Naive thymus-derived CD4-positive, alpha-beta T cell (primary cell): ENCODE data around the gene MNX1. TPM values are rescaled to one million over a fixed set of nuclear protein-coding genes. Genes with fewer than 3 reads are reported as not detected.

Source experiments
- ATAC-seq: fragments of 150-1000 bp; cut with Tn5 transposase; 2 replicates; pipeline ENCODE4 v1.10.0; 2021; ENCODE audit warnings: mild to moderate bottlenecking, moderate library complexity
- CTCF ChIA-PET: fragments of 350-600 bp; sonication (Branson Sonifier 250); formaldehyde crosslinking; loops from one replicate; lab custom pipeline; 2021; ENCODE audit warnings: antibody characterized with exemption; lab: Charles Lee
- POLR2A ChIA-PET: fragments of 350-600 bp; sonication (Branson Sonifier 250); formaldehyde crosslinking; loops from one replicate; lab custom pipeline; 2021; ENCODE audit warnings: antibody characterized with exemption, inconsistent platforms; lab: Charles Lee
- DNase-seq, 9 donors: peaks; one replicate each; pipeline versions ENCODE4 v3.0.0 to v3.0.0-alpha.2; 2020 to 2022; ENCODE audit warnings: mixed read lengths in 1 of 9
- H3K27ac ChIP-seq: one replicate; pipeline ENCODE4 v1.7.0; 2013; ENCODE audit warnings: mild to moderate bottlenecking, low read depth, low read length, moderate library complexity
- H3K27me3 ChIP-seq, 2 donors: one replicate each; pipeline ENCODE4 v1.7.0; 2013; ENCODE audit warnings: low read length in 2 of 2, mild to moderate bottlenecking in 2 of 2, moderate library complexity in 2 of 2; ENCODE audit not compliant: control insufficient read depth in 2 of 2, insufficient read depth in 2 of 2
- H3K36me3 ChIP-seq, 3 experiments: 1 replicate in 2 of 3; 2 replicates in 1 of 3; pipeline ENCODE4 v1.7.0; 2013; ENCODE audit warnings: low read length in 3 of 3, mild to moderate bottlenecking in 3 of 3, moderate library complexity in 1 of 3; ENCODE audit not compliant: insufficient read depth in 3 of 3, control insufficient read depth in 2 of 3
- H3K4me1 ChIP-seq, 2 donors: one replicate each; pipeline ENCODE4 v1.7.0; 2013; ENCODE audit warnings: low read length in 2 of 2, mild to moderate bottlenecking in 2 of 2, moderate library complexity in 1 of 2; ENCODE audit not compliant: control insufficient read depth in 2 of 2, insufficient read depth in 2 of 2
- H3K4me3 ChIP-seq: 2 replicates; pipeline ENCODE4 v1.7.0; 2013; ENCODE audit warnings: mild to moderate bottlenecking, low read length
- H3K9me3 ChIP-seq, 3 experiments: 1 replicate in 2 of 3; 2 replicates in 1 of 3; pipeline ENCODE4 v1.7.0; 2013; ENCODE audit warnings: low read length in 3 of 3; ENCODE audit not compliant: control insufficient read depth in 2 of 3
- H3K27ac Mint-ChIP-seq, 9 donors: one replicate each; pipeline ENCODE4 v1.8.0; 2020 to 2022; ENCODE audit warnings: mixed read lengths in 9 of 9, mild to moderate bottlenecking in 8 of 9, moderate library complexity in 5 of 9, inconsistent platforms in 2 of 9
- H3K27me3 Mint-ChIP-seq, 5 donors: one replicate each; pipeline ENCODE4 v1.8.0; 2021 to 2022; ENCODE audit warnings: mixed read lengths in 5 of 5, mild to moderate bottlenecking in 1 of 5
- H3K36me3 Mint-ChIP-seq, 5 donors: one replicate each; pipeline ENCODE4 v1.8.0; 2020 to 2022; ENCODE audit warnings: mixed read lengths in 5 of 5, mild to moderate bottlenecking in 3 of 5, inconsistent platforms in 1 of 5
- H3K4me1 Mint-ChIP-seq, 7 donors: one replicate each; pipeline ENCODE4 v1.8.0; 2020 to 2022; ENCODE audit warnings: mixed read lengths in 7 of 7, mild to moderate bottlenecking in 3 of 7, inconsistent platforms in 1 of 7
- H3K4me3 Mint-ChIP-seq, 10 donors: one replicate each; pipeline ENCODE4 v1.8.0; 2020 to 2022; ENCODE audit warnings: mild to moderate bottlenecking in 10 of 10, mixed read lengths in 10 of 10, moderate library complexity in 6 of 10, inconsistent platforms in 2 of 10
- H3K9me3 Mint-ChIP-seq, 11 donors: one replicate each; pipeline ENCODE4 v1.8.0; 2020 to 2022; ENCODE audit warnings: mixed read lengths in 11 of 11, mild to moderate bottlenecking in 4 of 11, inconsistent platforms in 1 of 11, moderate library complexity in 1 of 11
- intact Hi-C, 2 donors: fragments of 100-400 bp; cut with micrococcal nuclease; formaldehyde crosslinking; loops; one replicate each; pipeline ENCODE4 v1.15.1; 2023
- polyA plus RNA-seq, 2 donors: library from polyadenylated mRNA; unstranded; fragments of 300-500 nt; fragmentation: Illumina TruSeq; gene quantifications; one replicate each; pipeline ENCODE4 v1.2.3, GENCODE V29; 2021
- total RNA-seq, 6 experiments: library from RNA in 5 of 6; stranded (reverse) in 5 of 6; gene quantifications; 1 replicate in 5 of 6; 2 replicates in 1 of 6; pipeline ENCODE4 v1.2.3 and lab custom pipeline; 2021 to 2026

MNX1 gene
- total and polyA plus RNA-seq, 7 experiments from 2014 or later = not detected

GRCh38 chr7:157016352-157017041 is 6.0 kb upstream of the MNX1 start:
- peaks cover 0 to 6% of the 10 kb centered on the region in 2 donors for H3K4me1 ChIP-seq
- H3K27me3 Mint-ChIP-seq = peaks cover 68 to 84% (median 77%) of the 10 kb centered on the region in 5 donors
- ChIA-PET POLR2A (no interaction called here), CTCF (no interaction called here)
- H3K9me3 ChIP-seq = no peaks in the 10 kb centered on the region
- peaks cover 18% of the 10 kb centered on the region in 2 donors for H3K27me3 ChIP-seq
- H3K27ac Mint-ChIP-seq = no peak overlapping the region
- peaks cover 11 to 33% (median 22%) of the 10 kb centered on the region in 7 donors for H3K4me1 Mint-ChIP-seq
- no peak overlapping the region for H3K27ac ChIP-seq
- ATAC-seq = peak; percentile 24
- no peaks in the 10 kb centered on the region for H3K36me3 ChIP-seq
- H3K36me3 Mint-ChIP-seq = peaks cover 0 to 3% (median 0%) of the 10 kb centered on the region in 5 donors
- H3K4me3 Mint-ChIP-seq = peak overlapping the region in 1 of 10 donors; percentile 18
- peak in 1 of 9 donors; percentile 51 for DNase-seq
- H3K9me3 Mint-ChIP-seq = peaks cover 0 to 3% (median 0%) of the 10 kb centered on the region in 11 donors
- H3K4me3 ChIP-seq = no peak overlapping the region
- intact Hi-C loops = loop anchor here in 1 of 2 donors (5.0 kb wide), 1 partner anchor 1209 kb away; no protein-coding TSS in a partner anchor

- Mint-ChIP-seq H3K27ac (no peak overlapping the region), H3K4me1 (peaks cover 11 to 38% (median 25%) of the 10 kb centered on the region in 7 donors), H3K9me3 (peaks cover 0 to 5% (median 0%) of the 10 kb centered on the region in 11 donors), H3K4me3 (no peak overlapping the region), H3K27me3 (peaks cover 68 to 89% (median 78%) of the 10 kb centered on the region in 5 donors), H3K36me3 (peaks cover 0 to 3% (median 0%) of the 10 kb centered on the region in 5 donors)
- ChIA-PET CTCF (no interaction called here), POLR2A (no interaction called here)
- peaks cover 18 to 21% of the 10 kb centered on the region in 2 donors for H3K27me3 ChIP-seq
- no peak overlapping the region for H3K27ac ChIP-seq
- H3K9me3 ChIP-seq = no peaks in the 10 kb centered on the region
- ATAC-seq (no peak), DNase-seq (no peak)
- intact Hi-C loops = loop anchor here in 1 of 2 donors (5.0 kb wide), 1 partner anchor 1209 kb away; no protein-coding TSS in a partner anchor
- H3K36me3 ChIP-seq = no peaks in the 10 kb centered on the region
- H3K4me3 ChIP-seq = no peak overlapping the region
- peaks cover 0 to 6% of the 10 kb centered on the region in 2 donors for H3K4me1 ChIP-seq
Observed at GRCh38 chr7:157016024-157016351, 5.5 kb upstream of the MNX1 start.

DNA sequence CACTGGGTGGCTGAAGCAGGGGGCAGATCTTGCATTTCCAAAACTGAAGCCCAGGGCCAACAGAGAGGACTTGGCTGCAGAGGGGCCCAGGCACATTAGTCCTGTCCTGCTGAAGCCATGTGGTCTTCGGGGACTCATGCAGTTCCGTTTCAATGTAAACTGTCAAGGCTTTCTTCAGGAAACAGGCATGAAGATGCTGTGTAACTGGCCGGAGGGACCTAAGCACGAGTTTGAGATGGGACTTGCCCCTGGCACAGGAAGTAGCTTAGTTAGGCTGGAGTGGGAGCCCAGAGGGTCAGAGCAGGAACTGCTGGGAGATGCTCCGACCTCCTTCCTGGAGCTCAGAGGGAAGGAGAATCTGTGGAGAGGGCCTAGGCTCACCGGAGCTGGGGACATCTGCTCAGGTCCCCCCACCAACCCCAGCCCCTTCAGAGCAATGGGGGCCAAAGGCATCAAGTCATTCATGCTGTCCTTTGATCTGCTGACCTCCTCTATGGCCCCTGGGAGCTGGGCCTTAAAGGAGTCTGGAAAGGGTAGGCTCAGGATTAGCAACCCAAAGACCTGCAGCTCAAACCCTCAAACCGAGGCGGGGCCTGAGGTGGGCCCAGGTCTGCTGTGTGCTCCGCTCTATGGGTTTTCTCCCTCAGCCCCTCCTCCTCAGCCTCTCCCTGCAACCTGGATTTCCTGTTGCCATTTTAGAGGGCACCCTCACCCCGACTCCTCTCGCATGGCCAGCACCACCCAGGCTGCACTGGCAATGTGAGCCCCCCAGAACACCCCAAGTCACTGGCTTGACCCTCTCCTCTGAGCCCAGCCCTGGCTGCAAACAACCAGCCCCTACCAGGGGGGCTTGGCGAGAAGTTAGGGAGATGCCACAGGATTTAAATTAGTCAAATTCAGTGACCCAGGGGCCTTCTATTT is 4.4 kb upstream of the MNX1 start:
- CTCF ChIA-PET = no interaction called here

DNA sequence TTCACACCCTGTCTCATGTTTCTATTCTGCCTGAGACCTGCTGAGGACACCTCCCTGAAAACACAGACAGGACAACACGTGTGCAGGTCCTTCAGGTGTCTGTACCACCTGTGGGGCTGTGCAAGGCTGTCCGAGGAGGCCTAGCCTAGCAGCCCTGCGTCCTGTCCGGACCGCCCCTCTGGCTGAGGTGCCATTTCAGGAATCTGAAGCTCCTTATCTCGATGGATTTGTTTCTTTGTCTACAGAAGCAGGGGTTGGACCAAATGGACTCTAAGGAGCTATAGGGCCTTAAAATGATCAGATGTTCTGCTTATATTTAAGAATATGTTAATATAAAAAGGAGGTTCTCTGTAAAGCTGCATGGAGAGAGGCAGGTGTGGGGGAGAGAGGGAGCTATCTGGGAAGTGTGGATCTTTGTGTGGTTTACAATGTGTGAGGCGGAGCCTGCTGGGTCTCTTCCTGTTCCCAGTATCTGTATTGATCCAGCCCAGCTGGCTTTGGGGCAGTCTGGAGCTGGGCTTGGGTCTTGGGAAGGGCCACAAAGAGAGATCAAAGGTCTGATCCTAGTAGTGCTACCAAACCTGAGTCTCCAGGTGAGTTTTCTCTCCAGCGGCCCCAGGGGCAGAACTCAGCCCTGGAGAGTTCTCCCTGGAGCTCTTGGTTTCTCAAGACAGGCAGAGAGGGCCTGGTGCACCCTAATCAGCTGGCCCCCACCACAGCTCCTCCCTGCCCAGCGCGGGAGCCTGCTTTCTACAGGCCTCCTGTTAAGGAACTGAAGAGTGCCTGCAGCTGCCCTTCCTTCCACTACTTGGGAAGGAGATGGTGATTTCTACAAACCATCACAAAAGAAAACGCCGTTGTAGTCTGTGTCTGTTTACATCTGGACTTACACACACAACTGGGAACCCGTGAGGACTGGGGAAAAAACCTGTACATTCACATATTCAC is 3.4 kb upstream of the MNX1 start:
- ChIA-PET POLR2A (no interaction called here), CTCF (no interaction called here)
- DNase-seq = no peak
- no peak overlapping the region for H3K4me3 Mint-ChIP-seq
- ATAC-seq = no peak
- peaks cover 0 to 3% (median 0%) of the 10 kb centered on the region in 5 donors for H3K36me3 Mint-ChIP-seq
- H3K36me3 ChIP-seq = no peaks in the 10 kb centered on the region
- H3K9me3 ChIP-seq = no peaks in the 10 kb centered on the region
- peaks cover 57 to 83% (median 68%) of the 10 kb centered on the region in 5 donors for H3K27me3 Mint-ChIP-seq
- no peak overlapping the region for H3K27ac Mint-ChIP-seq
- H3K4me1 ChIP-seq = peaks cover 0 to 6% of the 10 kb centered on the region in 2 donors
- H3K27ac ChIP-seq = no peak overlapping the region
- peaks cover 0 to 2% (median 0%) of the 10 kb centered on the region in 11 donors for H3K9me3 Mint-ChIP-seq
- H3K27me3 ChIP-seq = peaks cover 12 to 18% of the 10 kb centered on the region in 2 donors
- H3K4me1 Mint-ChIP-seq = peaks cover 10 to 25% (median 21%) of the 10 kb centered on the region in 7 donors
- H3K4me3 ChIP-seq = no peak overlapping the region
- intact Hi-C loops = no loop called here

More for the DNA sequence above, 4.4 kb upstream of the MNX1 start:
- Histone ChIP-seq H3K4me1 (peaks cover 0 to 6% of the 10 kb centered on the region in 2 donors), H3K36me3 (no peaks in the 10 kb centered on the region), H3K27ac (no peak overlapping the region), H3K9me3 (no peaks in the 10 kb centered on the region), H3K27me3 (peaks cover 15 to 17% of the 10 kb centered on the region in 2 donors), H3K4me3 (no peak overlapping the region)
- peaks cover 0 to 3% (median 0%) of the 10 kb centered on the region in 5 donors for H3K36me3 Mint-ChIP-seq
- POLR2A ChIA-PET = no interaction called here
- DNase-seq (no peak), ATAC-seq (no peak)
- no peak overlapping the region for H3K4me3 Mint-ChIP-seq
- H3K27ac Mint-ChIP-seq = no peak overlapping the region
- peaks cover 61 to 84% (median 72%) of the 10 kb centered on the region in 5 donors for H3K27me3 Mint-ChIP-seq
- peaks cover 0 to 2% (median 0%) of the 10 kb centered on the region in 11 donors for H3K9me3 Mint-ChIP-seq
- intact Hi-C loops = loop anchor here in 1 of 2 donors (5.0 kb wide), 1 partner anchor 1208 kb away; no protein-coding TSS in a partner anchor
- H3K4me1 Mint-ChIP-seq = peaks cover 9 to 33% (median 21%) of the 10 kb centered on the region in 7 donors

- CTCF ChIA-PET = no interaction called here
- peaks cover 12 to 19% of the 10 kb centered on the region in 2 donors for H3K27me3 ChIP-seq
Observed at GRCh38 chr7:157013101-157013500, 2.6 kb upstream of the MNX1 start.

More at GRCh38 chr7:157013101-157013500, 2.6 kb upstream of the MNX1 start:
- no peaks in the 10 kb centered on the region for H3K36me3 ChIP-seq
- Mint-ChIP-seq H3K27ac (no peak overlapping the region), H3K27me3 (peaks cover 59 to 85% (median 70%) of the 10 kb centered on the region in 5 donors), H3K9me3 (peaks cover 0 to 2% (median 0%) of the 10 kb centered on the region in 11 donors), H3K36me3 (peaks cover 0 to 3% (median 0%) of the 10 kb centered on the region in 5 donors), H3K4me3 (no peak overlapping the region), H3K4me1 (peaks cover 9 to 21% (median 18%) of the 10 kb centered on the region in 7 donors)
- peaks cover 0 to 6% of the 10 kb centered on the region in 2 donors for H3K4me1 ChIP-seq
- intact Hi-C loops = no loop called here
- H3K9me3 ChIP-seq = no peaks in the 10 kb centered on the region
- H3K4me3 ChIP-seq = no peak overlapping the region
- POLR2A ChIA-PET = no interaction called here
- ATAC-seq = no peak
- H3K27ac ChIP-seq = no peak overlapping the region
- DNase-seq = no peak
